Kidney capillary endothelial cell (primary cell): Measurements from ENCODE around the gene DNASE1L1.

ENCODE experiments used
- DNase-seq: peaks from one replicate; pipeline ENCODE4 v3.0.0-alpha.2; 2018; ENCODE audit warnings: low spot score

The DNASE1L1 gene

DNA sequence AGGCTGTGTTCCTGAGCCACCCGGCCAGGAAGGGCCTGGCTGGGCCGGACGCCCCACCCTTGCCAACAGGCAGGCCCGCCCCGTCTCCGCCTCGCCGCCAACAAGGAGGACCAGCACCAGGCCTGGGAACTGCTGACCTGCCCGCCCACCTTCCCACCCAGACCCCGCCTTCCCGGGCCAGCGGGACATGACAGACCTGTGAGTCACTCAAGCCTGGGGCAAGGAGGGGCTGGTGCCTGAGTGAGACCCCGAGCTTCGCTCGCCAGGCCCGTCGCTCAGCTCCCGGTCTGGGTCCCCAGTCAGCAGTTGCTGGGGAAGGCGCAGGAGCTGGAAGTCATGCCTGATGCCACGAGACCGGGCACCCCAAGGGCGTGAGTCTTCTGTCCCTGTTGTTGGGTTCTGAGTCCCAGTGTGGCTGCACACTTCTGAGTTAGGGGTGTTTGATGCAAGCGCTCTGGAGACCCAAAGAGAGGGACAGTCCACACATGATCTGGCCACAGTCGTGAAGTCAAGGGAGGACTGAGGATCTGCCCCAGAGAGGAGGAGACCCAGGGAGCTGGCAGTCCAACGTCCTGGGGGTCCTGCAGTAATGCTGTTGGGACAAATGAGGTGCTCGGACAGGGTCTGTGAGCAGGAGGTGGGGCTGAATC, at the start of gene DNASE1L1:
Gene DNASE1L1, minus strand, starts transcription at position 33 of the 650 bp plus-strand sequence. CDS start 3,686 bp downstream, outside the sequence.
- peak; percentile 78 for DNase-seq

GRCh38 chrX:154458116-154458953, 49.3 kb upstream of the DNASE1L1 start, which contains the start of gene PLXNA3:
Gene PLXNA3 (plus strand): TSS chrX:154458281. CDS start chrX:154460184, 1,903 bp downstream.
- DNase-seq, result no peak

DNA sequence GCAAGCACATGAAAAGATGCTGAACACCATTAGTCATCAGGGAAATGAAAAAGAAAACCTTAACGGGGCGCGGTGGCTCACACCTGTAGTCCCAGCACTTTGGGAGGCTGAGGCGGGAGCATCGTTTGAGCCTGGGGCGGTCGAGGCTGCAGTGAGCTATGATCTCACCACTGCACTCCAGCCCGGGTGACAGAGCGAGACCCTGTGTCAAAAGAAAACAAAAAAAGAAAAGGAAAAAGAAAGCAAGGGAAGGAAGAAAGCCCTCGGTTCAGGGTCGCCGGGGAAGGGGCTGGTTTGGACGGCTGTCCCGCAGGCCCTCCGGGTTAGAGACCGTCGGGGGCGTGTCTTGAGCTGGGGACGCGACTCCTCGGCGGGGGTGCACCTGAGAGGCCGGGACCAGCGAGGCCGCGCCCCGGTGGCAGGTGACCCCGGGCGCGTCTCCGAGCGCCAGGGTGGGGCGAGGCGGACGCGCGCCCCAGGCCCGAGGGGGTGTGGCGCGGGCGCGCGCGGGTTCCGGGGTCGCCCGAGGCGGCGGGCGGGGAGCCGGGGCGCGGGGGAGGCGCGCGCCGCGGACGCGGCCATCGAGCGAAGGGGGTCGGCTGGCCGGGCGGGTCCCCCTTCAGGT, 48.5 kb upstream of the DNASE1L1 start:
- no peak for DNase-seq

DNA sequence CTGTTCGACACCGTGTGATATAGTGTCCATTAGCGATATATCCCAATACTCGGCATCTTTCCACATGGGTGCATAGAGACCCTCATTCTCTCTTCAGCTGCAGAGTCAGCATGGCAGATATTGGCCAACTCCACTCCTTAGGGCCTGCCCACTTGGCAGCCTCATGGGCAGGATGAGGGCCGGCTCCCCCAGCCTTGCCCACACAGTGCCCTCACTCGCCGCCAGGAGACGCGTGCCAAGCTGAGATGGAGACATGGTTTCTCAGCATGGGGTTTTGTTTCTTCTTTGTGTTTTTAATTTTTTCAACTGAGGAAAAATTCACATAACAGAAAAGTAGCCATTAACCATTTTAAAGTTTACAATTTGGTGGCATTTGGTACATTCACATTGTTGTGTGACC, 43.8 kb upstream of the DNASE1L1 start:
- DNase-seq, result no peak

DNA sequence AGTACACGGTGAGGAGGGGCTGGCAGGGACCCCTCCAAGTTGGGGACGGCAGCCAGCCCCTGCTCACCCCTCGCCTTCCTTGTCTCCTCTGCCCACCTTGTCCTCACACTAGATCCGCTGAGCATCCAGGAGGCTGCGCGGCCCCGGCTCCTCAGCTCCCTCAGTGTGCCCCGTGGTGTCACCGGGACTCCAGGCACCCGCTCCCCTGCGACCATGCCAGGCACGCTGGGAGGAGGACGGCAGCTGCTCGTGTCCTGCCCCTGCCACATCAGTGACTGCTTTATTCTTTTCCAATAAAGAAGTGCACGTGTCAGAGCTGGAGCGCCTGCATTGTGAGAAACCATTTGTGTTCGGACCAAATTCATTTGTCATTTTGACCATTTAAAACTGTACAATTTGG, 41.3 kb upstream of the DNASE1L1 start:
- no peak for DNase-seq

DNA sequence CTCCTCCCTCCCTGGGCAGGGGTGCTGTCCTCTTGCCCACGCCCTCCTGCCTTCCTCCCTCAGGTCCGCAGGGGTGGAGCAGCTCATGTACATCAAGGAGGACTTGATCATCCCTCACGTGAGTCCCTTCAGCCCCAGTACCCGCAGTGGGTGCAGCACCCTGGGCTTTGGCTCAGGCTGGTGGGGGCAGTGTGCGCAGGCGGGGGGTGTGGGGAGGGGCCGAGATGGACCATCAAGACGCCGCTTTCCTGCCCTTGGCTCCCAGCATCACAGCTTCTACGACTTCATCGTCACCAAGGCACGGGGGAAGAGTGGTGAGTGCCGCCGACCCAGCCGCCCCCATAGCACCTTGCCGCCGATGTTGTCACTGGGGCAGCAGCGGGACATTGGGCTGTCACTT, 40.6 kb upstream of the DNASE1L1 start:
- DNase-seq, result no peak

- no peak for DNase-seq
Measured at GRCh38 chrX:154448484-154448883, 39.4 kb upstream of the DNASE1L1 start.

GRCh38 chrX:154446430-154446829, 37.4 kb upstream of the DNASE1L1 start:
- no peak for DNase-seq

- no peak for DNase-seq
Measured at GRCh38 chrX:154445776-154446175, 36.7 kb upstream of the DNASE1L1 start.

DNA sequence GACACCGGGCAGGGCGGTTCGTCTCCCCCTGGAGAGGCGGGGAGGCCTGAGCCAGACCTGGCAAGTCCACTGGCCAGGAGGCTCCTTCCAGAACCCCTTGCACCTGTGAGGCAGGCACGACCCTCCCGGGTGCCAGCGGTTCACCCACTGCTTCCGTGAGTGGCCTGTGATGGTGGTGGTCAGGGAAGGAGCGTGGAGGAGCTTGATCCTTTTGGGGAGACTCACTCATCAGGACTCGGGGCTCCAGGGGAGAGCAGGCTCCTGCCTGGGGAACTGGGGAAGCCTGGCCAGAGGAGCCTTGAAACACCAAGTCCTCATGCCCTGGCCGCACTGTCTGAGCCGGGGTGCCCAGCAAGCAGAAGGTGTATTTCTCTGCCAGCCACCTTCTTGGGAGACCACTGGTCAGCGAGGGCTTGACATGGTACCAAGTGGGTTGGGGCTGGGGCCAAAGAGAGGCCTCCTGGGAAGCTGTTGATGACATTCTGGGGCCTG, 35.7 kb upstream of the DNASE1L1 start:
- DNase-seq, result no peak

DNA sequence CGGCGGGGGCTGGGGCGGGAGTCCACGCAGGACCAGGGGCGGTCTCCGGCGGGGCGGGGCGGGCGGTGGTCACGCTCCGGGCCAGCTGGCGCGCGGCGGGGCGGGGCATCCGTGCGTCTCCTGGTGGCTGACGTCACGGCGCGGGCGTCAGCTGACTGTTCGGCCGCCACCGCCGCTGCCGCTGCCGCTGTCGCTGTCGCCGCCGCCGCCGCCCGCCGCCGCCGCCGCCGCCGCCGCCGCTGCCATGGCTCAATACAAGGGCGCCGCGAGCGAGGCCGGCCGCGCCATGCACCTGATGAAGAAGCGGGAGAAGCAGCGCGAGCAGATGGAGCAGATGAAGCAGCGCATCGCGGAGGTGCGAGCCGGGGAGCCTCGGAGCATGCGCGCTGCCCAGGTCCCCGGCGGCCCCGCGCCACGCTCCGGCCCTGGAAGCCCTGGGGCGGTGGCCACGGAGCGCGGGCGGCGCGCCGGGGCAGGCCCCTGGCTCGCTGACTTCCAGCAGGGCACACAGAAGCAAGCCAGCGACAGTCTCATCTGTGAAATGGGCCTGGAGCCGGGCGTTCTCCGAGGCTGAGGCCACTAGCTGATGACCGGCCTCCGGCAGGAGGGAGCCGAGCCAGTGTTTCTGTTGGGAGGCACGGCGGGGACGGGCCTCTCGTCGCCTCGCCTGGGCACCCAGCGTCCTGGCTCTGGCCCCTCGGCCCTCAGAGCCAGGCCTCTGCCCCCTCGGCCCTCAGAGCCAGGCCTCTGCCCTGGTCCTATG, 35.1 kb upstream of the DNASE1L1 start, which contains the start of gene FAM50A:
Gene FAM50A, plus strand, starts transcription at position 150 of the 763 bp plus-strand sequence. Its CDS starts 95 bp downstream, at position 245.
- no peak for DNase-seq

DNA sequence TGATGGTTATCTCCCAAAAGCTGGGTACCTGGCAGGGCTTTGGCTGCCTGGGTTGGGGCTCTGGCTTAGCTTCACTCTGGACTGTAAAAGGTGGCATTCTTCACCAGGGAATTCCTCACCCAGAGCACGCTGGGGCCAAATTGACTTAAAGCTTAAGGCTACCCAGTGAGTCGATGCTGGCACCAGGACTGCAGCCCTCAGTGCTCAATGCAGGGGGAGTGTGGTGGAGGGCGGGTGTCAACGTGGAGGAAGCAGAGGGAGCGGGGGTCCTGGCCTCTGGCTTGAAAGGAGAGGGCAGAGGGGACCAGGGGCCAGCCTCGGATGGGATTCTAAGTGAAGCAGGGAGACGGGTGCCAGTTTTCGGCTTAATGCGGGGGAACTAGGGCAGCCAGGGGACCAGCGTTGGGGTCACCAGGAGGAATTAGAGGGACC, 34.4 kb upstream of the DNASE1L1 start:
- DNase-seq, result no peak

DNA sequence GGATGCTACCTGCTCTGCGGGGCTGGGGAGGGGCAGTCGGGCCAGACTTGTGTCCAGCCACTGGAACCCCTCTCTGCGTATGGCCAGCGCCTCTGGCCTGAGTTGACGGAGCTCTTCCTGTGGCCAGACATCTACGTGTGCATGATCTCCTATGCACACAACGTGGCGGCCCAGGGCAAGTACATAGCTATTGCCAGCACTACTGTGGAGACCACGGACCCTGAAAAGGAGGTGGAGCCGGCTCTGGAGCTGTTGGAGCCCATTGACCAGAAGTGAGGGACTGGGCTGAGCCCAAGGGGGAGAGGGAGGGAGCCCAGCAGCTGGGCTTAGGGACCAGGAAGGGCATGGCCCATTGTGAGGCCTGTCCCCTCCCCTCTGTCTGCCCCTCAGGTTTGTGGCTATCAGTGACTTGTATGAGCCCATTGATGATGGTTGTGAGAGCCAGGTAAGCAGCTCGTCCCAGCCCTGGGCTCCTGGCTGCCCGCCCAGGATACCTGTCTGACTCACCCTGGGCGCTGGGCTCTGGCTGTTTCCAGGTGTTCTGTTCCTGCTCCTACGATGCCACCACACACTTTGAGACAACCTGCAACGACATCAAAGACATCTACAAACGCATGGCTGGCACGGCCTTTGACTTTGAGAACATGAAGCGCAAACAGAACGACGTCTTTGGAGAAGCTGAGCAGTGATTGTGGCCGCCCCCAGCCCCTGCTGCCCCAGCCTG, 33.1 kb upstream of the DNASE1L1 start:
- DNase-seq, result no peak

DNA sequence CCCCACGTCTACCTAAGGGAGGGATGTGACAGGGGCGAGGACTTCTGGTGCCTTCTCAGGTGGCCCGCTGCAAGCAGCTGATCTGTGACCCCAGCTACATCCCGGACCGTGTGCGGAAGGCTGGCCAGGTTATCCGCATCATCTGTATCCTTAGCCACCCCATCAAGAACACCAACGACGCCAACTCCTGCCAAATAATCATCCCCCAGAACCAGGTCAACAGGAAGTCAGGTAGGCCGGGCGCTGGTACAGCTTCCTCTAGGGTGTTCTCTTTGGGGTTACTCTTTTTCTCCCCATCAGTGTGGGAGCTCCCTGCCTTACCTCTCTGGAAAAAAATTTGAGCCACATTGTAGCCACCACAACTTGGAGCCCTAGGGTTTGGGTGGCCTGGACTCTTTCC, 32.5 kb upstream of the DNASE1L1 start:
- DNase-seq, result no peak

- no peak for DNase-seq
Measured at GRCh38 chrX:154440623-154441357, 31.7 kb upstream of the DNASE1L1 start.

GRCh38 chrX:154439841-154440240, 30.8 kb upstream of the DNASE1L1 start:
- DNase-seq, result no peak

- no peak for DNase-seq
Measured at GRCh38 chrX:154437971-154438893, 29.2 kb upstream of the DNASE1L1 start.

DNA sequence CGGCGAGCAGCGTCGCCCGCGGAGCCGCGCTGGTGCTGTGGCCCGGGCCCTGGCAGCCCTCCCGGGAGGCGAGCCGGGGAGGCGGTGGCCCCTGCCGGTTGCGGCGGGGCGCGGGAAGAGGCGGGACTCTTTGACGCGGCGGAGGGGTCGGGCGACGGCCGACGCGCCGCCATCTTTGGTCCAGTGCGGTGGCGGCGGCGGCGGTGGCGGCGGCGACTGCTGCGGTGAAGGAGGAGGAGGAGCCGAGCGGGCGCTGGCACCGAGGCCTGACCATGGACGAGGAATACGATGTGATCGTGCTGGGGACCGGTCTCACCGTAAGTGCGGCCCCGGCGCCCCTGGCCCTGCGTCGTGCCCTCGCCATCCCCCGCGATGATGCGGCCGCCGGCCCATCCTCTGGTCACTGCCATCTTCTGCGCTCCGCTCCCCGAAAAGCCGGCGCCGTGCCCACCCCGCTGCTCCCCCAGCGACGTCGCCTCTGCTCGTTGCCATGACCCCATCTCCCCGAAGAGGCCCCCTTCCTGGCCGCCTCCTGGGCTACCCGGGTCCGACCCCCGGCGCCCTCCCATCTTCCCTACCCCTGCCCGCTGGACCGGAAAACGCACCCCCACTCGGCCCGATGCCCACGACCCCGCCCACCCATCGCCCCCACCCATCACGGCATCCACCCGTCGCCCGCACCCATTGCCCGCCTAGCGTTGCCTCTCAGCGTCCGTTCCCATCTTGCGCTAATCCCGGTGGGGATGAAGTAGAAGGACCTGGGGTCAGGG, 28.1 kb upstream of the DNASE1L1 start, which contains the start of gene GDI1:
Gene GDI1, plus strand, starts transcription at position 172 of the 770 bp plus-strand sequence. Its CDS starts 101 bp downstream, at position 273.
- DNase-seq, result no peak
